Suprapubic skin (tissue), 4 donors: ENCODE measurements around the gene SLC7A9. TPM values are rescaled to one million over a fixed set of nuclear protein-coding genes. Genes with fewer than 3 reads are reported as not detected.

Source experiments
- DNase-seq, 2 donors: peaks; one replicate each; pipeline ENCODE4 v3.0.0-alpha.2; 2019; ENCODE audit warnings: low spot score in 2 of 2
- H3K27ac ChIP-seq: fragments of 200-600 bp; sonication (generic); one replicate; pipeline ENCODE4 v1.5.1; 2019
- H3K27me3 ChIP-seq: fragments of 200-600 bp; sonication (generic); one replicate; pipeline ENCODE4 v1.5.1; 2019
- H3K36me3 ChIP-seq: fragments of 200-600 bp; sonication (generic); one replicate; pipeline ENCODE4 v1.5.1; 2019
- H3K4me1 ChIP-seq: fragments of 200-600 bp; sonication (generic); one replicate; pipeline ENCODE4 v1.5.1; 2019
- H3K4me3 ChIP-seq: fragments of 200-600 bp; sonication (generic); one replicate; pipeline ENCODE4 v1.5.1; 2019; ENCODE audit warnings: mild to moderate bottlenecking
- H3K9me3 ChIP-seq: fragments of 200-600 bp; sonication (generic); one replicate; pipeline ENCODE4 v1.5.1; 2019
- CTCF ChIP-seq, 2 donors: fragments of 200-600 bp in 1 of 2; fragments of 450-650 bp in 1 of 2; sonication (generic) in 1 of 2; IDR thresholded peaks; one replicate each; pipeline ENCODE4 v1.5.1; 2016 to 2019; ENCODE audit warnings: antibody characterized with exemption in 2 of 2, mild to moderate bottlenecking in 1 of 2, moderate library complexity in 1 of 2
- EP300 ChIP-seq: sonication (generic); formaldehyde crosslinking; IDR thresholded peaks from one replicate; pipeline ENCODE4 v1.6.1; 2017; ENCODE audit warnings: antibody characterized with exemption
- POLR2A ChIP-seq, 2 donors: fragments of 450-650 bp; IDR thresholded peaks; one replicate each; pipeline ENCODE4 v1.6.1; 2017; ENCODE audit warnings: antibody characterized with exemption in 2 of 2, mild to moderate bottlenecking in 2 of 2, moderate library complexity in 2 of 2
- POLR2AphosphoS5 ChIP-seq, 3 donors: sonication (generic); formaldehyde crosslinking; IDR thresholded peaks; one replicate each; pipeline ENCODE4 v1.6.1; 2017; ENCODE audit warnings: antibody characterized with exemption in 3 of 3
- WGBS: methylation state at CpG from one replicate; pipeline ENCODE4 v1.1.5; 2018; 5-methylcytosine and 5-hydroxymethylcytosine counted together
- total RNA-seq, 4 donors: library from RNA; depleted of rRNA; stranded (reverse); fragments of >200 nt; gene quantifications; one replicate each; pipeline ENCODE4 v1.1.0, GENCODE V29; 2016

Gene SLC7A9
- total RNA-seq, 4 donors from 2014 or later = 0.40 to 1.7 (median 1.1) TPM; not detected in 1

- 94% methylated on average over 2 of the region's 2 CpGs for WGBS
- no peak overlapping the region for H3K4me3 ChIP-seq
- H3K4me1 ChIP-seq = no peaks in the 10 kb centered on the region
- no peak for DNase-seq
- H3K36me3 ChIP-seq = no peaks in the 10 kb centered on the region
- H3K27me3 ChIP-seq = no peaks in the 10 kb centered on the region
- TF ChIP-seq CTCF (IDR thresholded peaks at IDR 0.05) = no peak
- no peak for TF ChIP-seq POLR2AphosphoS5 (IDR thresholded peaks at IDR 0.05)
- TF ChIP-seq POLR2A (IDR thresholded peaks at IDR 0.05) = no peak
- TF ChIP-seq EP300 = no peak
- H3K9me3 ChIP-seq = peaks cover 3% of the 10 kb centered on the region
- no peak overlapping the region for H3K27ac ChIP-seq
Observed at GRCh38 chr19:32781280-32781679, 88.3 kb downstream of the SLC7A9 start.

Other genes with a start within 250 kb of the SLC7A9 start
- gene ANKRD27, start 194.6 kb downstream of the SLC7A9 start, total RNA-seq = 10 to 100 TPM; 26.4 to 36.2 (median 30.8) TPM
- 1 to 10 TPM in 2 of 4 donors, under 1 TPM in 2; 0.72 to 3.8 (median 1.3) TPM for gene RGS9BP, start 193.9 kb downstream of the SLC7A9 start, total RNA-seq
- 10 to 100 TPM; 14.2 to 25.1 (median 18.6) TPM for gene NUDT19, start 177.9 kb downstream of the SLC7A9 start, total RNA-seq
- gene TDRD12, start 150.0 kb downstream of the SLC7A9 start, total RNA-seq = 1 to 10 TPM in 3 of 4 donors, under 1 TPM in 1; 0.42 to 4.7 (median 2.4) TPM
- 10 to 100 TPM; 11.7 to 22.5 (median 17.5) TPM for gene CEP89, start 102.2 kb upstream of the SLC7A9 start, total RNA-seq
- gene FAAP24, start 102.5 kb upstream of the SLC7A9 start, total RNA-seq = 1 to 10 TPM in 3 of 4 donors, under 1 TPM in 1; 0.98 to 4.1 (median 1.9) TPM
- gene RHPN2, start 195.1 kb upstream of the SLC7A9 start, total RNA-seq = 10 to 100 TPM in 3 of 4 donors, 1 to 10 TPM in 1; 7.8 to 39.7 (median 18.5) TPM
- 10 to 100 TPM in 3 of 4 donors, 1 to 10 TPM in 1; 8.0 to 29.3 (median 14.3) TPM for gene GPATCH1, start 211.4 kb upstream of the SLC7A9 start, total RNA-seq